ENCODE measurements around the gene MTFR1L. TPM values are rescaled to one million over a fixed set of nuclear protein-coding genes. Genes with fewer than 3 reads are reported as not detected.

MTFR1L gene
- total RNA-seq, 1 experiment from 2014 or later, result 28.9 TPM

DNA sequence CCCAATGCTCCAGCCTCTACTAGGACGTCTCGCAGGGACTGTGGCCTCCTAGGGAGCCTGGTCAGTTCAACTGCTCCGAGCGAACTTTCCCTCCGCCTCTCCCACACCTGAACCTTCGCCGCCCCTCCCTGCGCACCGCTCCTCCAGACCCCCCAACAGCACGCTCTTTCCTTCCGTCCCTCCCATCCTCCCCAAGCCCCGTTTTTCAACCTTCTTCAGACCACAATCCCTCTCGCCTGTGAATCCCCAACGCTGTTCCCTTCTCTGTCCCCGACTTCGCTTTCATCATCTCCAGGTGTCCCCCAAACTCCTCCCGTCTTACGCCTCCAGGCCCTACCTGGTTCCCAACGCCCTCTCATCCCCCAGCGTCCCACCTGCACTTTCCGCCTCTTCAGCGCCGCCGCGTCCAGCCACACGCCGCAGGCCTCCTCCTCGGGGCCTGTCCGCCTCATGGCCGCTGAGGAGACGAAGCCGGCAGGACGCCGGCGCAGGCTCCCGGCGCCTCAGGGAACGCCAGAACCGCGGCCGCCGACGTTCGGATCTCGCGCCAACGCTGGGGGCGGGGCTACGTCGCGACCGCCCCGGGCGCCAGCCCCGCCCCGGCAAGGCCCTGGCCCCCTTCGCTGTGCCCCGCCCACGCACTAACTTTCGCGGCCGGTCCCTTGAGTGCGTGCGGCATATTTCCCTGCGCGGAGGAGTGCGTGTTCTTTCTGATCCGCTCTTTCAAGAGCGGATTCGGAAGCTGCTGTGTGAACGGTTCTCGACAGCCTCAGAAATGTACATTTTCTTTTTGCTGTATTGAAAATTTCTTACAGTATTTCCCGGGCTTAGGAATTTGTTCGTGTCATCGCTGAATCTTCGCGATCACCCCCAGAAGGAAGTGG, 39.4 kb downstream of the MTFR1L start, which contains the start of gene AUNIP (continued):
- TF ChIP-seq, protein P1, sequence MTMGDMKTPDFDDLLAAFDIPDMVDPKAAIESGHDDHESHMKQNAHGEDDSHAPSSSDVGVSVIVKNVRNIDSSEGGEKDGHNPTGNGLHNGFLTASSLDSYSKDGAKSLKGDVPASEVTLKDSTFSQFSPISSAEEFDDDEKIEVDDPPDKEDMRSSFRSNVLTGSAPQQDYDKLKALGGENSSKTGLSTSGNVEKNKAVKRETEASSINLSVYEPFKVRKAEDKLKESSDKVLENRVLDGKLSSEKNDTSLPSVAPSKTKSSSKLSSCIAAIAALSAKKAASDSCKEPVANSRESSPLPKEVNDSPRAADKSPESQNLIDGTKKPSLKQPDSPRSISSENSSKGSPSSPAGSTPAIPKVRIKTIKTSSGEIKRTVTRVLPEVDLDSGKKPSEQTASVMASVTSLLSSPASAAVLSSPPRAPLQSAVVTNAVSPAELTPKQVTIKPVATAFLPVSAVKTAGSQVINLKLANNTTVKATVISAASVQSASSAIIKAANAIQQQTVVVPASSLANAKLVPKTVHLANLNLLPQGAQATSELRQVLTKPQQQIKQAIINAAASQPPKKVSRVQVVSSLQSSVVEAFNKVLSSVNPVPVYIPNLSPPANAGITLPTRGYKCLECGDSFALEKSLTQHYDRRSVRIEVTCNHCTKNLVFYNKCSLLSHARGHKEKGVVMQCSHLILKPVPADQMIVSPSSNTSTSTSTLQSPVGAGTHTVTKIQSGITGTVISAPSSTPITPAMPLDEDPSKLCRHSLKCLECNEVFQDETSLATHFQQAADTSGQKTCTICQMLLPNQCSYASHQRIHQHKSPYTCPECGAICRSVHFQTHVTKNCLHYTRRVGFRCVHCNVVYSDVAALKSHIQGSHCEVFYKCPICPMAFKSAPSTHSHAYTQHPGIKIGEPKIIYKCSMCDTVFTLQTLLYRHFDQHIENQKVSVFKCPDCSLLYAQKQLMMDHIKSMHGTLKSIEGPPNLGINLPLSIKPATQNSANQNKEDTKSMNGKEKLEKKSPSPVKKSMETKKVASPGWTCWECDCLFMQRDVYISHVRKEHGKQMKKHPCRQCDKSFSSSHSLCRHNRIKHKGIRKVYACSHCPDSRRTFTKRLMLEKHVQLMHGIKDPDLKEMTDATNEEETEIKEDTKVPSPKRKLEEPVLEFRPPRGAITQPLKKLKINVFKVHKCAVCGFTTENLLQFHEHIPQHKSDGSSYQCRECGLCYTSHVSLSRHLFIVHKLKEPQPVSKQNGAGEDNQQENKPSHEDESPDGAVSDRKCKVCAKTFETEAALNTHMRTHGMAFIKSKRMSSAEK (CRISPR knock-in tag; IDR thresholded peaks at IDR 0.05; ENCODE audit: borderline replicate concordance), result no peak
- TF ChIP-seq ETV6 (CRISPR knock-in tag; IDR thresholded peaks at IDR 0.05) (peak; percentile 82), FOXP1 (CRISPR knock-in tag; IDR thresholded peaks at IDR 0.05; ENCODE audit: borderline replicate concordance) (peak; percentile 97), CREB1 (CRISPR knock-in tag; IDR thresholded peaks at IDR 0.05) (0 out of 2 replicates have a peak, but pooled peaks have one; percentile 65), RORB (CRISPR knock-in tag; IDR thresholded peaks at IDR 0.05) (no peak), ATF1 (CRISPR knock-in tag; IDR thresholded peaks at IDR 0.05) (no peak), SP1 (CRISPR knock-in tag; conservative IDR thresholded peaks at IDR 0.05) (peak; percentile 78)
- TF ChIP-seq, protein P2, sequence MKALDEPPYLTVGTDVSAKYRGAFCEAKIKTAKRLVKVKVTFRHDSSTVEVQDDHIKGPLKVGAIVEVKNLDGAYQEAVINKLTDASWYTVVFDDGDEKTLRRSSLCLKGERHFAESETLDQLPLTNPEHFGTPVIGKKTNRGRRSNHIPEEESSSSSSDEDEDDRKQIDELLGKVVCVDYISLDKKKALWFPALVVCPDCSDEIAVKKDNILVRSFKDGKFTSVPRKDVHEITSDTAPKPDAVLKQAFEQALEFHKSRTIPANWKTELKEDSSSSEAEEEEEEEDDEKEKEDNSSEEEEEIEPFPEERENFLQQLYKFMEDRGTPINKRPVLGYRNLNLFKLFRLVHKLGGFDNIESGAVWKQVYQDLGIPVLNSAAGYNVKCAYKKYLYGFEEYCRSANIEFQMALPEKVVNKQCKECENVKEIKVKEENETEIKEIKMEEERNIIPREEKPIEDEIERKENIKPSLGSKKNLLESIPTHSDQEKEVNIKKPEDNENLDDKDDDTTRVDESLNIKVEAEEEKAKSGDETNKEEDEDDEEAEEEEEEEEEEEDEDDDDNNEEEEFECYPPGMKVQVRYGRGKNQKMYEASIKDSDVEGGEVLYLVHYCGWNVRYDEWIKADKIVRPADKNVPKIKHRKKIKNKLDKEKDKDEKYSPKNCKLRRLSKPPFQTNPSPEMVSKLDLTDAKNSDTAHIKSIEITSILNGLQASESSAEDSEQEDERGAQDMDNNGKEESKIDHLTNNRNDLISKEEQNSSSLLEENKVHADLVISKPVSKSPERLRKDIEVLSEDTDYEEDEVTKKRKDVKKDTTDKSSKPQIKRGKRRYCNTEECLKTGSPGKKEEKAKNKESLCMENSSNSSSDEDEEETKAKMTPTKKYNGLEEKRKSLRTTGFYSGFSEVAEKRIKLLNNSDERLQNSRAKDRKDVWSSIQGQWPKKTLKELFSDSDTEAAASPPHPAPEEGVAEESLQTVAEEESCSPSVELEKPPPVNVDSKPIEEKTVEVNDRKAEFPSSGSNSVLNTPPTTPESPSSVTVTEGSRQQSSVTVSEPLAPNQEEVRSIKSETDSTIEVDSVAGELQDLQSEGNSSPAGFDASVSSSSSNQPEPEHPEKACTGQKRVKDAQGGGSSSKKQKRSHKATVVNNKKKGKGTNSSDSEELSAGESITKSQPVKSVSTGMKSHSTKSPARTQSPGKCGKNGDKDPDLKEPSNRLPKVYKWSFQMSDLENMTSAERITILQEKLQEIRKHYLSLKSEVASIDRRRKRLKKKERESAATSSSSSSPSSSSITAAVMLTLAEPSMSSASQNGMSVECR (CRISPR knock-in tag; IDR thresholded peaks at IDR 0.05; ENCODE audit: borderline replicate concordance), result peak; percentile 52; the same call in 1 of the 2 replicates
- TF ChIP-seq, protein P3, sequence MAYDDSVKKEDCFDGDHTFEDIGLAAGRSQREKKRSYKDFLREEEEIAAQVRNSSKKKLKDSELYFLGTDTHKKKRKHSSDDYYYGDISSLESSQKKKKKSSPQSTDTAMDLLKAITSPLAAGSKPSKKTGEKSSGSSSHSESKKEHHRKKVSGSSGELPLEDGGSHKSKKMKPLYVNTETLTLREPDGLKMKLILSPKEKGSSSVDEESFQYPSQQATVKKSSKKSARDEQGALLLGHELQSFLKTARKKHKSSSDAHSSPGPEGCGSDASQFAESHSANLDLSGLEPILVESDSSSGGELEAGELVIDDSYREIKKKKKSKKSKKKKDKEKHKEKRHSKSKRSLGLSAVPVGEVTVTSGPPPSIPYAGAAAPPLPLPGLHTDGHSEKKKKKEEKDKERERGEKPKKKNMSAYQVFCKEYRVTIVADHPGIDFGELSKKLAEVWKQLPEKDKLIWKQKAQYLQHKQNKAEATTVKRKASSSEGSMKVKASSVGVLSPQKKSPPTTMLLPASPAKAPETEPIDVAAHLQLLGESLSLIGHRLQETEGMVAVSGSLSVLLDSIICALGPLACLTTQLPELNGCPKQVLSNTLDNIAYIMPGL (CRISPR knock-in tag; IDR thresholded peaks at IDR 0.05), result peak; percentile 67
- TF ChIP-seq, protein P4, sequence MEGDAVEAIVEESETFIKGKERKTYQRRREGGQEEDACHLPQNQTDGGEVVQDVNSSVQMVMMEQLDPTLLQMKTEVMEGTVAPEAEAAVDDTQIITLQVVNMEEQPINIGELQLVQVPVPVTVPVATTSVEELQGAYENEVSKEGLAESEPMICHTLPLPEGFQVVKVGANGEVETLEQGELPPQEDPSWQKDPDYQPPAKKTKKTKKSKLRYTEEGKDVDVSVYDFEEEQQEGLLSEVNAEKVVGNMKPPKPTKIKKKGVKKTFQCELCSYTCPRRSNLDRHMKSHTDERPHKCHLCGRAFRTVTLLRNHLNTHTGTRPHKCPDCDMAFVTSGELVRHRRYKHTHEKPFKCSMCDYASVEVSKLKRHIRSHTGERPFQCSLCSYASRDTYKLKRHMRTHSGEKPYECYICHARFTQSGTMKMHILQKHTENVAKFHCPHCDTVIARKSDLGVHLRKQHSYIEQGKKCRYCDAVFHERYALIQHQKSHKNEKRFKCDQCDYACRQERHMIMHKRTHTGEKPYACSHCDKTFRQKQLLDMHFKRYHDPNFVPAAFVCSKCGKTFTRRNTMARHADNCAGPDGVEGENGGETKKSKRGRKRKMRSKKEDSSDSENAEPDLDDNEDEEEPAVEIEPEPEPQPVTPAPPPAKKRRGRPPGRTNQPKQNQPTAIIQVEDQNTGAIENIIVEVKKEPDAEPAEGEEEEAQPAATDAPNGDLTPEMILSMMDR (IDR thresholded peaks at IDR 0.05), result no peak
- TF ChIP-seq, protein P5, sequence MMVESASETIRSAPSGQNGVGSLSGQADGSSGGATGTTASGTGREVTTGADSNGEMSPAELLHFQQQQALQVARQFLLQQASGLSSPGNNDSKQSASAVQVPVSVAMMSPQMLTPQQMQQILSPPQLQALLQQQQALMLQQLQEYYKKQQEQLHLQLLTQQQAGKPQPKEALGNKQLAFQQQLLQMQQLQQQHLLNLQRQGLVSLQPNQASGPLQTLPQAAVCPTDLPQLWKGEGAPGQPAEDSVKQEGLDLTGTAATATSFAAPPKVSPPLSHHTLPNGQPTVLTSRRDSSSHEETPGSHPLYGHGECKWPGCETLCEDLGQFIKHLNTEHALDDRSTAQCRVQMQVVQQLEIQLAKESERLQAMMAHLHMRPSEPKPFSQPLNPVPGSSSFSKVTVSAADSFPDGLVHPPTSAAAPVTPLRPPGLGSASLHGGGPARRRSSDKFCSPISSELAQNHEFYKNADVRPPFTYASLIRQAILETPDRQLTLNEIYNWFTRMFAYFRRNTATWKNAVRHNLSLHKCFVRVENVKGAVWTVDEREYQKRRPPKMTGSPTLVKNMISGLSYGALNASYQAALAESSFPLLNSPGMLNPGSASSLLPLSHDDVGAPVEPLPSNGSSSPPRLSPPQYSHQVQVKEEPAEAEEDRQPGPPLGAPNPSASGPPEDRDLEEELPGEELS (CRISPR knock-in tag; IDR thresholded peaks at IDR 0.05), result peak; percentile 85
- TF ChIP-seq, protein P6, sequence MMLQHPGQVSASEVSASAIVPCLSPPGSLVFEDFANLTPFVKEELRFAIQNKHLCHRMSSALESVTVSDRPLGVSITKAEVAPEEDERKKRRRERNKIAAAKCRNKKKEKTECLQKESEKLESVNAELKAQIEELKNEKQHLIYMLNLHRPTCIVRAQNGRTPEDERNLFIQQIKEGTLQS (CRISPR knock-in tag; conservative IDR thresholded peaks at IDR 0.05), result no peak
- TF ChIP-seq, protein P7, sequence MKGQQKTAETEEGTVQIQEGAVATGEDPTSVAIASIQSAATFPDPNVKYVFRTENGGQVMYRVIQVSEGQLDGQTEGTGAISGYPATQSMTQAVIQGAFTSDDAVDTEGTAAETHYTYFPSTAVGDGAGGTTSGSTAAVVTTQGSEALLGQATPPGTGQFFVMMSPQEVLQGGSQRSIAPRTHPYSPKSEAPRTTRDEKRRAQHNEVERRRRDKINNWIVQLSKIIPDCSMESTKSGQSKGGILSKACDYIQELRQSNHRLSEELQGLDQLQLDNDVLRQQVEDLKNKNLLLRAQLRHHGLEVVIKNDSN (CRISPR knock-in tag; IDR thresholded peaks at IDR 0.05), result 0 out of 2 replicates have a peak, but pooled peaks have one; percentile 31
- TF ChIP-seq, protein P8, sequence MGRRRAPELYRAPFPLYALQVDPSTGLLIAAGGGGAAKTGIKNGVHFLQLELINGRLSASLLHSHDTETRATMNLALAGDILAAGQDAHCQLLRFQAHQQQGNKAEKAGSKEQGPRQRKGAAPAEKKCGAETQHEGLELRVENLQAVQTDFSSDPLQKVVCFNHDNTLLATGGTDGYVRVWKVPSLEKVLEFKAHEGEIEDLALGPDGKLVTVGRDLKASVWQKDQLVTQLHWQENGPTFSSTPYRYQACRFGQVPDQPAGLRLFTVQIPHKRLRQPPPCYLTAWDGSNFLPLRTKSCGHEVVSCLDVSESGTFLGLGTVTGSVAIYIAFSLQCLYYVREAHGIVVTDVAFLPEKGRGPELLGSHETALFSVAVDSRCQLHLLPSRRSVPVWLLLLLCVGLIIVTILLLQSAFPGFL (CRISPR knock-in tag; IDR thresholded peaks at IDR 0.05; ENCODE audit: borderline replicate concordance), result no peak
- TF ChIP-seq, protein P9, sequence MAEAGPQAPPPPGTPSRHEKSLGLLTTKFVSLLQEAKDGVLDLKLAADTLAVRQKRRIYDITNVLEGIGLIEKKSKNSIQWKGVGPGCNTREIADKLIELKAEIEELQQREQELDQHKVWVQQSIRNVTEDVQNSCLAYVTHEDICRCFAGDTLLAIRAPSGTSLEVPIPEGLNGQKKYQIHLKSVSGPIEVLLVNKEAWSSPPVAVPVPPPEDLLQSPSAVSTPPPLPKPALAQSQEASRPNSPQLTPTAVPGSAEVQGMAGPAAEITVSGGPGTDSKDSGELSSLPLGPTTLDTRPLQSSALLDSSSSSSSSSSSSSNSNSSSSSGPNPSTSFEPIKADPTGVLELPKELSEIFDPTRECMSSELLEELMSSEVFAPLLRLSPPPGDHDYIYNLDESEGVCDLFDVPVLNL (CRISPR knock-in tag; IDR thresholded peaks at IDR 0.05; ENCODE audit: borderline replicate concordance, low read depth), result 0 out of 2 replicates have a peak, but pooled peaks have one; percentile 28
- TF ChIP-seq, protein P10, sequence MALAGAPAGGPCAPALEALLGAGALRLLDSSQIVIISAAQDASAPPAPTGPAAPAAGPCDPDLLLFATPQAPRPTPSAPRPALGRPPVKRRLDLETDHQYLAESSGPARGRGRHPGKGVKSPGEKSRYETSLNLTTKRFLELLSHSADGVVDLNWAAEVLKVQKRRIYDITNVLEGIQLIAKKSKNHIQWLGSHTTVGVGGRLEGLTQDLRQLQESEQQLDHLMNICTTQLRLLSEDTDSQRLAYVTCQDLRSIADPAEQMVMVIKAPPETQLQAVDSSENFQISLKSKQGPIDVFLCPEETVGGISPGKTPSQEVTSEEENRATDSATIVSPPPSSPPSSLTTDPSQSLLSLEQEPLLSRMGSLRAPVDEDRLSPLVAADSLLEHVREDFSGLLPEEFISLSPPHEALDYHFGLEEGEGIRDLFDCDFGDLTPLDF (CRISPR knock-in tag; IDR thresholded peaks at IDR 0.05), result peak; percentile 85; the same call in 1 of the 2 replicates
